HG03280 (cell line): ENCODE results near the gene DYRK1B.

Experiments
- ATAC-seq: cut with Tn5 transposase; IDR thresholded peaks from one replicate; pipeline ENCODE4 v1.9.1; 2021; ENCODE audit warnings: mild to moderate bottlenecking, moderate library complexity; ENCODE audit not compliant: unreplicated experiment

The DYRK1B gene

GRCh38 chr19:39832341-39833083 is 1.4 kb downstream of the DYRK1B start:
- ATAC-seq = no peak

GRCh38 chr19:39831679-39832078 is 2.3 kb downstream of the DYRK1B start:
- no peak for ATAC-seq

DNA sequence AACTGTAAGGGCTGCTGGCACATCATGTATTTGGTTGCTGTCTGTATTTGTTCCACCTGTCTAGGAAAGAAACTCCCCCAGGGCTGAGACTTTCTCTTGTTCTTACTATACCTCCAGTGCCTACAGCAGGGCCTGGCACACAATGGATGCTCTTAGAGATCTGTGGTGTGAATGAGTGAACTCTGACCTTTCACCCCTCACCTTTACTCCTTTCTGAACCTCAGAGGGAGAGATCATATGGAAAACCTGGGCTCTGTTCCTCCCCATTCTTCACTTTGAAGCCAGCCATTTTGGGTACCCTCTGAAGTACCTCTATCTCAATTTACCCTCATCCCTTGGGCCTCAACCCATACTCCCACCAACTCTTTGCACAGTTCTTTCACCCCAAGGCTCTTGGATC is 3.1 kb downstream of the DYRK1B start:
- no peak for ATAC-seq

GRCh38 chr19:39830406-39830805 is 3.6 kb downstream of the DYRK1B start:
- ATAC-seq = no peak

DNA sequence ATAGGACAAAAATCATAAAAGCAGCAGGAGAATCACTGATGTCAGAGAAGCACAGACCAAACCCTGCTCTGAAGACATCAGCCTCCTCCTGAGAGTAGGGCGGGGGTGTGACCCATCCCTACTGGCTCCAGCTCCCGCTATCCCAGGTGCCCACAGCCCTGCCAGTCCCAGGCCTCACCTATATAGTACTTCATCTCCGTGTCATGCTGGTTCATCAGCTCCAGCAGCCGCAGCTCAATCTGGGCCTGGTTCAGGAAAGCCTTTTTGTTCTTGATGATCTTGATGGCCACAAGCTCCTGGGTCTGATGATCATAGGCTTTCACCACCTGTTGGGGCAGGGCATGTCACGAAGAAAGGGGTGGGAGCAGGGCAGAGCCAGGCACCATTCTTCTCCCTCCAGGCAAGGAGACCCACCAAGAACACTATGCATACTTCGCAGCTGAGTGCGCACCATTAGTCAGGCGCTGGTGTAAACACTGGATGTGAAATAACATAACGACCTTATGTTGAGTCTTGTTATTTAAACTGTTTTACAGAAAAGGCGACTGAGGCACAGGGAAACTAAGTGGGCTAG is 4.2 kb downstream of the DYRK1B start:
- no peak for ATAC-seq

DNA sequence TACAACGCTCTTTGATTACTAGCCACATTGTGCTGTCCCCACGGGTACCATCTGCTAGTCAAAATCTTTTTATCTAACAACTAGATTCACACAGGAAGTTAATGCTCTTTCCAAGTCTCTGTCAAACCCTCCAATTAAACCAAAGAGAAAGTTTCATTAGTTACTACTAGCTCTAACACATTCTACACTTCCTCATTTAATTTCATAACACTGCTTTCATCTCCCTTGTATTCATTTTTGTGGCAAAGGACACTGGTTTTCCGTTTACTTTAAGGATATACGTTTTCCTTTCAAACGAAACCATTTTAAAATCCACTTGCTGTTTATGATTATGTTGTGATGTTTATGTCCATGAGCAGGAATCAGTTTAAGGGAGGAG is 5.3 kb downstream of the DYRK1B start:
- ATAC-seq = no peak

DNA sequence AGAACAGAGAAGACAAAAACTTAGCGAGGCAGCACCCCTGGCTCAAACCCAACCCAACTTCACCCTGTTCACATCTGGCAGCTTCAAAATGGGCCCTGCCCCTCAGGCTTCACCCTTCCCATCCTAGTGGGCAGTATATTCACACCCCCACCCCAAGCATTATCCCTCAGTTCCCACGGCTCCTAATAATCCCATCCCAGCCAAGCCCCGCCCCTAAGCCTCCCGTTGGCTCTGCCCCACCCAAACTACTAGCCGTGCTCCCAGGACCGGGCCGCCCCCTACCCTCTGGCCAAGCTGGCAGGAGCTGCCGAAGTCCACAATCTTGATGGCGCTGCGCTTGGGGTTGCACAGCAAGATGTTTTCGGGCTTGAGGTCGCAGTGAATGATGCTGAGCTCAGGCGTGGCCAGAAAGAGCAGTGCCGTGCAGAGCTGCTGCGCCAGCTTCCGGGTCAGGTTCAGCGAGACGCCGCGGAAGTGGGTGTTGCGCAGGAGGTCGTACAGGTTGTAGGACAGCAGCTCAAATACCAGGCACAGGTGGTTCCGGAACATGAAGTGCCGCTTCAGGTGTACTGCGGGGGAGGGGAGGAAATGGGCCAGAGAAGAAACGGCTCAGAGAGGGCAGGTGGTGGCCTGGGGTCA is 5.8 kb downstream of the DYRK1B start:
- no peak for ATAC-seq

DNA sequence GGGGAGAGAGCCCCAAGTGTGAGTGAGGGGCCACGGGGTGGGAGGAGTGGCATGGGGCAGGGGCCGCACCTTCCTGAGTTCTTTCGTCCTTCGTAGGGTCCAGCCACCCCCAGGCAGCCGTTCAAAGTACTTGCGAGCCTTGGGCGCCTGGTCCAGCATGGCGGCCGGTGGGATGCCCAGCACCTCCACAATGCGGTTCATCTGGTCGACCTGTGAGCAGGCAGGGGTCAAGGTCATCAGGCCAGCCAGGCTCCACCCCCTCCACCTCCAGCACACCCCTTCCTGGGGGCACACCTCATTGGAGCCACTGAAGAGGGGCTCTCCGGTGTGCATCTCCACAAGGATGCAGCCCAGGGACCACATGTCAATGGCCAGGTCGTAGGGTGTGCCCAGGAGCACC is 6.7 kb downstream of the DYRK1B start:
- no peak for ATAC-seq

DNA sequence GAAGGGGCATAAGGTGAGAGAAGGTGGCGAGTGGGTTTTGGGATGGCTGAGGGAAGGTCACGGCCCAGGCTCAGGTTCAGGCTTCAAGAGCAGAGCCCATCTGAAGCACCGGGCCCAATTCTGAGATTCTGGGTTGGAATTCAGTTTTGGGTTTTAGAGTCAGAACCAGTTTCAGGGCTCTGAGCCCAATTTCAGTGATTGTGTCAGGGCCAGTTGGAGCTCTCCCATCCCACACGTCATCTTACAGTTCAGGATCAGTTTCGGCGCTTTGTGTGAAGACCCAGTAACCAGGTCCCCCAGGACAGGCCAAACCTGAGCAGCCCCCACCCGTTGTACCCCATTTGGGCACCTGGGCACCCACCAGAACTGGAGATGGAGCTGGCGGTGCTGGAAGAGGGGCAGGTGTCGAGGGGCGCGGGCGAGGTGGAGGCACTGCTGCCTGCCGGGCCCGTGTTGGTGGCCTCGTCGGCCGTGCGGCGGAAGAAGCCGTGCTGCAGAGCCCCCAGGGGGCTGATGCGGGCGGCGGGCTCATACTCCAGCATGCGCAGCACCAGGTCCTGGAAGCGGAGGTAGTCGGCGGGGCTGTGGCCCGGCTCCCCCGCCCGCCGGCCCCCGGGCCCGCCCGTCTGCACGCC is 7.5 kb downstream of the DYRK1B start:
- no peak for ATAC-seq

DNA sequence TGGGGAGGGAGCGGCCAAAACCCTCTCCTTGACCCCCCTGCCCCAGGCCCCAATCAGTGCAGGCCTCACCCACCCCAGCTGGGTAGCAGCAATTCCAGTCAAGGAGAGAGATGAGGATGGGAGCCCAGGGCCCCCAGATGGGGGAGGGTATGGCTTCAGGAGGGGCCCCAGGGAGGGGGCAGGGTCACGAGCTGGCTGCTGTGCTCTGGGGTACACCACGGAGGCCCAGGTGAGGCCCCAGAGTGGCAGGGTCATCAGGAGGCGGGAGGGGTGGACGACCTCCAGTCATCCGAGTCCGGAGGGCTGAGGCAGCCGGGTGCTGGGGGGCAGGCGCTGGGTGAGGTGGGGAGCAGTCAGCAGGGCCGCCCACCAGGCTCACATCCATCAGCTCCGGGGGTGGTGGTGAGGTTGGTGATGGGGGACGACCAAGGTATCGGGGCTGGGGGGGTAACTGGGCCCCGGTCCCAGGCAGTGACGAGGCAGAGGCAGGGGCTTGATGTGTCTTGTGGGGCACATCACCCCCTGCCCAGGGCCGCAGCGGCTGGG is 8.4 kb downstream of the DYRK1B start:
- no peak for ATAC-seq

GRCh38 chr19:39825093-39825463 is 8.9 kb downstream of the DYRK1B start:
- ATAC-seq = no peak

- ATAC-seq = peak; percentile 91
Measured at GRCh38 chr19:39824143-39825092, 9.5 kb downstream of the DYRK1B start.

DNA sequence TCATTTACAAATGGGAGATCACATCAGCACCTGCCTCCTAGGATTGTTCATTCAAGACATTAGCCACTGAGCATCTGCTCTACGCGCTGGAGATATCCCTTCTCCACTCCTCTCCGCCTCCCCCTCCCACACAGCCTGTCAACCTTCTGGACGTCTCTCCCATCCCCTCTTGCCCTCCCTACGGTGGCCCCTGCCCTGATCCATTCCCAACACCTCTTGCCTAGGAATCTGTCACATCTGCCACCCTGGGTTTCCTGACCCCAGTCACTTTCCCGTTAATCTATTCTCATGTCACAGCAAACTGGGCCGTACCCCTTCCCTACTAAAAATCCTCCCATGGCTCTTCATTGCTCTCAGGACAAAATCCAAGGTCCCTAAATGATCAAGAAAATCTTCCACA is 10.3 kb downstream of the DYRK1B start:
- ATAC-seq = no peak

DNA sequence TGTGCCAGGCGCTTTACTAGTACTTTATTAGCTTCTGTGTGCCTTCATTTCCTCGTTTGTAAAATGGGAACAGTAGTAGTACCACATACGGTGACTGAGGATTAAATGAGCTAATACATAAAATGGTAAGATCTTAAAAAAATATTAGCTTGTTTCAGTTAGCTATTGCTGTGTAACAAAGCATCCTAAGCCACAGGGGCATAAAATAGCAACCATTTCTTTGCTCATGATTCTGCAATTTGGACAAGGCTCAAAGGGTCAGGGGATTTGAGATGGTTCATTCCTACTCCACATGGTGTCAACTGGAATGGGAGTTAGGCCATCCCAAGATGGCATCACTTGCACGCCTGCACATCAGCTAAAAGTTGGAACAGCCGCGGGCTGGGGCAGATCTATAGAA is 13.3 kb downstream of the DYRK1B start:
- ATAC-seq = no peak

GRCh38 chr19:39819786-39820185 is 14.2 kb downstream of the DYRK1B start:
- ATAC-seq = no peak

GRCh38 chr19:39818626-39819097 is 15.3 kb downstream of the DYRK1B start:
- ATAC-seq = peak; percentile 63

- ATAC-seq = no peak
Measured at GRCh38 chr19:39817888-39818561, 15.9 kb downstream of the DYRK1B start.

GRCh38 chr19:39816287-39817048 is 17.5 kb downstream of the DYRK1B start:
- no peak for ATAC-seq

GRCh38 chr19:39814595-39814994 is 19.4 kb downstream of the DYRK1B start:
- no peak for ATAC-seq
